Measurements from ENCODE around the gene KRAS. TPM values are rescaled to one million over a fixed set of nuclear protein-coding genes. Genes with fewer than 3 reads are reported as not detected.

KRAS gene
- total and polyA plus RNA-seq, 2 donors from 2014 or later = 7.5 to 43.7 TPM

DNA sequence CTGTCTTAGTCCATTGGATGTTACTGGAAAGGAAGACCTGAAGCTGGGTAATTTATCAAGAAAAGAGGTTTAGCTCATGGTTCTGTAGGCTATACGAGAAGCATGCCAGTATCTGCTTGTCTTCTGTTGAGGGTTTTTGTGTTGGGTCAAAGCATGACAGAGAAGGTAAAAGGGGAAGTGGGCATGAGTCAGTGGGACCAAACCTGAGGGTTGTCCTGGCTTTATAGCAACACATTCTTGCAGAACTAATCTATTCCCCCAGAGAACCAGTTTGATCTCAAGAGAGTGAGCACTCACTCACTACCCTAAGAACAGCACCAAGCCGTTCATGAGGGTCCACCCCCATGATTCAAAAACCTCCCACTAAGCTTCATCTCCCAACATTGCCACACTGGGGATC lies 19.0 kb upstream of the KRAS start:
- Histone ChIP-seq H3K27me3 (ENCODE audit: control insufficient read depth, insufficient read depth, low read length) (no peaks in the 10 kb centered on the region), H3K4me3 (ENCODE audit: low read length in 3 of 3) (no peak overlapping the region), H3K36me3 (ENCODE audit: control insufficient read depth in 2 of 3, insufficient read depth in 3 of 3, low read length in 3 of 3) (no peaks in the 10 kb centered on the region), H3K9ac (ENCODE audit: low read length in 3 of 3) (no peak overlapping the region), H3K9me3 (ENCODE audit: control insufficient read depth in 2 of 3, insufficient read depth in 1 of 3, low read length in 3 of 3) (no peaks in the 10 kb centered on the region), H3K4me1 (ENCODE audit: control insufficient read depth in 2 of 3, insufficient read depth in 2 of 3, low read depth in 1 of 3, low read length in 3 of 3) (no peaks in the 10 kb centered on the region), H3K27ac (ENCODE audit: low read depth in 2 of 2, low read length in 2 of 2) (no peak overlapping the region)
- intact Hi-C loops (cut with DNase I) = no loop called here
- FAIRE-seq (no peak), DNase-seq (no peak)
- TF ChIP-seq, protein P1, sequence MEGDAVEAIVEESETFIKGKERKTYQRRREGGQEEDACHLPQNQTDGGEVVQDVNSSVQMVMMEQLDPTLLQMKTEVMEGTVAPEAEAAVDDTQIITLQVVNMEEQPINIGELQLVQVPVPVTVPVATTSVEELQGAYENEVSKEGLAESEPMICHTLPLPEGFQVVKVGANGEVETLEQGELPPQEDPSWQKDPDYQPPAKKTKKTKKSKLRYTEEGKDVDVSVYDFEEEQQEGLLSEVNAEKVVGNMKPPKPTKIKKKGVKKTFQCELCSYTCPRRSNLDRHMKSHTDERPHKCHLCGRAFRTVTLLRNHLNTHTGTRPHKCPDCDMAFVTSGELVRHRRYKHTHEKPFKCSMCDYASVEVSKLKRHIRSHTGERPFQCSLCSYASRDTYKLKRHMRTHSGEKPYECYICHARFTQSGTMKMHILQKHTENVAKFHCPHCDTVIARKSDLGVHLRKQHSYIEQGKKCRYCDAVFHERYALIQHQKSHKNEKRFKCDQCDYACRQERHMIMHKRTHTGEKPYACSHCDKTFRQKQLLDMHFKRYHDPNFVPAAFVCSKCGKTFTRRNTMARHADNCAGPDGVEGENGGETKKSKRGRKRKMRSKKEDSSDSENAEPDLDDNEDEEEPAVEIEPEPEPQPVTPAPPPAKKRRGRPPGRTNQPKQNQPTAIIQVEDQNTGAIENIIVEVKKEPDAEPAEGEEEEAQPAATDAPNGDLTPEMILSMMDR (IDR thresholded peaks at IDR 0.05; ENCODE audit: borderline replicate concordance, extremely low read depth, insufficient read depth) = no peak

DNA sequence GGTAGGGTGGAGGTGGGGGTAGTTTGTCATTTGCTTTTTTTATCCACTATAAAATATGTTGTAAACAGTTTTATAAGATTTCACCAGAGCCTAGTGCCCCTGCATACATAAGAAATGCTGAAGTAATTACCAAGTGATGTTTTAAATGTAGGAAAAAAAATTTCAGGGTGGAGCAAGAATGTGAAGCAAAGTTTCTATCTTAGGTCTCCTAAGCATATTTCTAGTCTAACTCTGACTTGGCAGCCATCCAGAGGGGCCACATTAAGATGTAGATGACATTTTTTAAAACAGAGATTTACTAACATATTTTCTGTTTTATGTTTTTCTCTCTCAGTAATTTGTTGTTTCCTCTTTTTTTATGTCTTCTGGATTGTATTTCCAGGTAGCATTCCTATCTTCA lies 15.8 kb upstream of the KRAS start:
- FAIRE-seq = no peak
- DNase-seq = peak in 1 of 5 donors; percentile 11
- TF ChIP-seq, protein P1 (IDR thresholded peaks at IDR 0.05; ENCODE audit: borderline replicate concordance, extremely low read depth, insufficient read depth) = no peak
- Histone ChIP-seq H3K4me3 (ENCODE audit: low read length in 3 of 3) (no peak overlapping the region), H3K27ac (ENCODE audit: low read depth in 2 of 2, low read length in 2 of 2) (no peak overlapping the region), H3K9ac (ENCODE audit: low read length in 3 of 3) (no peak overlapping the region), H3K4me1 (ENCODE audit: control insufficient read depth in 2 of 3, insufficient read depth in 2 of 3, low read depth in 1 of 3, low read length in 3 of 3) (no peaks in the 10 kb centered on the region), H3K36me3 (ENCODE audit: control insufficient read depth in 2 of 3, insufficient read depth in 3 of 3, low read length in 3 of 3) (no peaks in the 10 kb centered on the region), H3K27me3 (ENCODE audit: control insufficient read depth, insufficient read depth, low read length) (no peaks in the 10 kb centered on the region), H3K9me3 (ENCODE audit: control insufficient read depth in 2 of 3, insufficient read depth in 1 of 3, low read length in 3 of 3) (no peaks in the 10 kb centered on the region)
- intact Hi-C loops (cut with DNase I) = no loop called here

DNA sequence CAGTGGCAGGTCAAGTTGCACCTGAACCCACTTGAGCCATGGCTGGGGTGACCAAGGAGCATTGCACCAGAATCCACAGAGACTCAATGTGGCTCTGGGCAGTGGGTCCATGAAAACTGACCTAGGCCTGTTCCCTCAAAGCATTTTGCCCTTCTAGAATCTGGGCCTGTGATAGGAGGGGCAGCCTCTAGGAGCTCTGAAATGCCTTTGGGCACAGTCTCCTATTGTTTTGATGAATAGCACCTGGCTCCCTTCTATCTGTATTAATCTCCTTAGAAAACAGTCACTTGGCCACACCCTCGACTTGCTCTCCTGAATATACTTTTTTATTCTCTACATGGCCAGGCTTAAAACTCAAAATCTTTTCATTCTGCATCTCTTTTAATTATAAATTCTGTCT lies 14.1 kb upstream of the KRAS start:
- H3K9ac ChIP-seq (ENCODE audit: low read length in 3 of 3) = no peak overlapping the region
- DNase-seq = no peak
- H3K27me3 ChIP-seq (ENCODE audit: control insufficient read depth, insufficient read depth, low read length) = no peaks in the 10 kb centered on the region
- no peaks in the 10 kb centered on the region for H3K9me3 ChIP-seq (ENCODE audit: control insufficient read depth in 2 of 3, insufficient read depth in 1 of 3, low read length in 3 of 3)
- H3K27ac ChIP-seq (ENCODE audit: low read depth in 2 of 2, low read length in 2 of 2) = no peak overlapping the region
- TF ChIP-seq, protein P1 (IDR thresholded peaks at IDR 0.05; ENCODE audit: borderline replicate concordance, extremely low read depth, insufficient read depth) = no peak
- no peak for FAIRE-seq
- intact Hi-C loops (cut with DNase I) = no loop called here
- no peaks in the 10 kb centered on the region for H3K36me3 ChIP-seq (ENCODE audit: control insufficient read depth in 2 of 3, insufficient read depth in 3 of 3, low read length in 3 of 3)
- H3K4me1 ChIP-seq (ENCODE audit: control insufficient read depth in 2 of 3, insufficient read depth in 2 of 3, low read depth in 1 of 3, low read length in 3 of 3) = no peaks in the 10 kb centered on the region
- no peak overlapping the region for H3K4me3 ChIP-seq (ENCODE audit: low read length in 3 of 3)

DNA sequence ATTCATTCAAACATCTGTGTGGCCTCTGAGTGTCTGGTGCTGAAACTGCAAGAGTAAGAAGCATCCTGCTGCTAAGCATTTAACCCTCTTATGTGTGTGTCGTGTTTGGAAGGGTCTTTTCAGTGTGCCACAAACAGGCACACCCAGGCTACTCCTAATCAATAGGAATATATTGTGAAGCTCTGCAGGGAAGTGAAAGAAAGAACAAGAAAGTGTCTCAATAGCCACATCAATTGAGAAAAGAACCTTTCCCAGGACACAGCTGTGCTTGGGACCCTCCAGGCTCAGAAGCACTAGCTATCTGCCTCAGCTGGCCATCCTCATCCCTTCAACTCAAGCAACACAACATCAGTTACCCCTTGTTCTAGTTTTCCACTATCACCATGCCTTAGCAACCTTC lies 13.4 kb upstream of the KRAS start:
- H3K4me1 ChIP-seq (ENCODE audit: control insufficient read depth in 2 of 3, insufficient read depth in 2 of 3, low read depth in 1 of 3, low read length in 3 of 3) = no peaks in the 10 kb centered on the region
- no peaks in the 10 kb centered on the region for H3K36me3 ChIP-seq (ENCODE audit: control insufficient read depth in 2 of 3, insufficient read depth in 3 of 3, low read length in 3 of 3)
- DNase-seq = no peak
- H3K4me3 ChIP-seq (ENCODE audit: low read length in 3 of 3) = no peak overlapping the region
- H3K9ac ChIP-seq (ENCODE audit: low read length in 3 of 3) = no peak overlapping the region
- intact Hi-C loops (cut with DNase I) = no loop called here
- no peak overlapping the region for H3K27ac ChIP-seq (ENCODE audit: low read depth in 2 of 2, low read length in 2 of 2)
- no peaks in the 10 kb centered on the region for H3K9me3 ChIP-seq (ENCODE audit: control insufficient read depth in 2 of 3, insufficient read depth in 1 of 3, low read length in 3 of 3)
- FAIRE-seq = no peak
- TF ChIP-seq, protein P1 (IDR thresholded peaks at IDR 0.05; ENCODE audit: borderline replicate concordance, extremely low read depth, insufficient read depth) = no peak
- no peaks in the 10 kb centered on the region for H3K27me3 ChIP-seq (ENCODE audit: control insufficient read depth, insufficient read depth, low read length)

All from kidney (tissue), 14 donors.